GM19240 (cell line): ENCODE results near the gene GPR162.

Source experiments
- DNase-seq: peaks from one replicate; pipeline ENCODE4 v3.0.0; 2011; ENCODE audit warnings: low spot score; ENCODE audit not compliant: insufficient read length

The GPR162 gene

GRCh38 chr12:6786416-6787094 is 35.1 kb upstream of the GPR162 start:
- no peak for DNase-seq

GRCh38 chr12:6787309-6787708 is 34.3 kb upstream of the GPR162 start:
- no peak for DNase-seq

GRCh38 chr12:6788972-6789924 is 32.4 kb upstream of the GPR162 start, which contains the start of gene CD4:
CD4 (plus strand) TSS chr12:6789528; CDS start chr12:6800139, 10,611 bp downstream.
- no peak for DNase-seq

GRCh38 chr12:6790496-6791150 is 31.0 kb upstream of the GPR162 start:
- DNase-seq: no peak

- DNase-seq: no peak
These were observed 29.6 kb upstream of the GPR162 start for GRCh38 chr12:6791931-6792520.

GRCh38 chr12:6792522-6793201 is 29.0 kb upstream of the GPR162 start:
- no peak for DNase-seq

- no peak for DNase-seq
These were observed 26.5 kb upstream of the GPR162 start for GRCh38 chr12:6795088-6795487.

GRCh38 chr12:6796576-6796975 is 25.0 kb upstream of the GPR162 start:
- no peak for DNase-seq

- no peak for DNase-seq
These were observed 22.5 kb upstream of the GPR162 start for GRCh38 chr12:6799147-6799546.

- no peak for DNase-seq
These were observed 14.5 kb upstream of the GPR162 start for GRCh38 chr12:6807170-6807569.

GRCh38 chr12:6809056-6809455 is 12.6 kb upstream of the GPR162 start:
- no peak for DNase-seq

- no peak for DNase-seq
These were observed 10.9 kb upstream of the GPR162 start for GRCh38 chr12:6810758-6811157.

- DNase-seq: no peak
These were observed 8.3 kb upstream of the GPR162 start for GRCh38 chr12:6813363-6813762.

GRCh38 chr12:6816598-6816997 is 5.0 kb upstream of the GPR162 start:
- no peak for DNase-seq

GRCh38 chr12:6817098-6817497 is 4.5 kb upstream of the GPR162 start:
- DNase-seq: no peak

- no peak for DNase-seq
These were observed 3.9 kb upstream of the GPR162 start for GRCh38 chr12:6817662-6818157.

GRCh38 chr12:6818222-6818621 is 3.4 kb upstream of the GPR162 start:
- DNase-seq: no peak

- DNase-seq: no peak
These were observed 3.0 kb upstream of the GPR162 start for GRCh38 chr12:6818645-6819044.

GRCh38 chr12:6819106-6820030 is 2.3 kb upstream of the GPR162 start:
- DNase-seq: no peak

GRCh38 chr12:6820166-6820565 is 1.5 kb upstream of the GPR162 start:
- no peak for DNase-seq
